ENCODE measurements around the gene LIMCH1. TPM values are rescaled to one million over a fixed set of nuclear protein-coding genes. Genes with fewer than 3 reads are reported as not detected.
A peak's percentile ranks its signal among the peaks of the same experiment; 100 is the strongest.
"Not testable (repeated sequence)": the region's sequence is repeated elsewhere in the genome, so short reads cannot be mapped to it uniquely, and the experiment has no call there.

The LIMCH1 gene
- polyA plus RNA-seq, 1 donor (not counting 4 experiments of a cell fraction or from before 2014, with no cell fraction given) = 1.1 TPM

DNA sequence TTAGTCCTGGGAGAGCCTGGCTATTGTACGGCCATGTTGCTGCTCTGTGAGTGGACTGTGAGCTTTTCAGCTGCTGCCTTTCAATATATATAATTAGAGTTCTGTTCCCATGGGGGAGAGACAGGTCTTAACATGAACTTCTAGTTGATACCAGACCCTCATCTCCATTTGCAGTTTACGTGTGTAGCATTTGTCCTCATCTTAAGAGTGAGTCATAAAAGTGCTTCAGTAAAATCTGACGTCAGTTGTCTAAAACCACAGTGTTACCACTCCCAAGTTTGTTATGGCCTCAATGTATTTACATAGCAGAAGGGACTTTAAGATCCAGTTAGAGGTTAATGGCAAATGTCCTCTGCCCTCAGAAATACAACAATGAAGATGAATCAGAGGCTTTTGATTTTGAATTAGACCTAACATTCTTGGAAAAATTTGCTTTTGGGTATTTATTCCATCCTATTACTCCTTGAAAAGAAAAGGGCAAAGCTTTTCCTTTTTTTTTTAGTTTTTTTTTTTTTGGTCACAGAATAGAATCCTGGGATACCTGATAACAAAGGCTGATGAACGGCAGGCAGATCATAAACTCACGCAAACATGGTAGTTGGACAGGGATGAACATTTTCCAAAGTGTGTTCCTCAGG is 172.0 kb downstream of the LIMCH1 start:
- Histone ChIP-seq H4K20me1 (ENCODE audit: control insufficient read depth, extremely low read depth, insufficient read depth, low read length) (no peaks in the 10 kb centered on the region), H3K4me2 (ENCODE audit: control insufficient read depth, extremely low read depth, insufficient read depth, low read depth, low read length) (peak overlapping the region; percentile 69), H3K9ac (ENCODE audit: control insufficient read depth, extremely low read depth, insufficient read depth, low read length) (no peak overlapping the region), H3K36me3 (ENCODE audit: control insufficient read depth in 2 of 2, extremely low read depth in 1 of 2, insufficient read depth in 2 of 2, low read length in 2 of 2) (no peaks in the 10 kb centered on the region), H3K4me1 (ENCODE audit: control insufficient read depth, extremely low read depth, insufficient read depth, low read length) (peaks cover 20% of the 10 kb centered on the region), H3K9me1 (ENCODE audit: control insufficient read depth, extremely low read depth, insufficient read depth, low read length) (no peaks in the 10 kb centered on the region), H3K79me2 (ENCODE audit: control insufficient read depth, insufficient read depth, low read length) (no peaks in the 10 kb centered on the region), H3K4me3 (ENCODE audit: control insufficient read depth in 2 of 3, extremely low read depth in 1 of 3, insufficient read depth in 2 of 3, low read depth in 1 of 3, low read length in 3 of 3) (peak overlapping the region in 1 of 3 experiments; percentile 19), H3K27me3 (ENCODE audit: control insufficient read depth, extremely low read depth, insufficient read depth, low read length) (no peaks in the 10 kb centered on the region), H2AFZ (ENCODE audit: control insufficient read depth, low read length) (peak overlapping the region; percentile 72), H3K9me3 (ENCODE audit: control insufficient read depth, low read depth, low read length) (no peaks in the 10 kb centered on the region), H3K27ac (ENCODE audit: control insufficient read depth, insufficient read depth, low read length) (peak overlapping the region; percentile 60)
- dilution Hi-C loops (cut with MboI; ENCODE audit: extremely low pct_ligation_motif_present, low sequenced_read_pairs) = no loop called here
- TF ChIP-seq EZH2 (IDR thresholded peaks at IDR 0.05; ENCODE audit: low read length) = no peak
- TF ChIP-seq, protein P1, sequence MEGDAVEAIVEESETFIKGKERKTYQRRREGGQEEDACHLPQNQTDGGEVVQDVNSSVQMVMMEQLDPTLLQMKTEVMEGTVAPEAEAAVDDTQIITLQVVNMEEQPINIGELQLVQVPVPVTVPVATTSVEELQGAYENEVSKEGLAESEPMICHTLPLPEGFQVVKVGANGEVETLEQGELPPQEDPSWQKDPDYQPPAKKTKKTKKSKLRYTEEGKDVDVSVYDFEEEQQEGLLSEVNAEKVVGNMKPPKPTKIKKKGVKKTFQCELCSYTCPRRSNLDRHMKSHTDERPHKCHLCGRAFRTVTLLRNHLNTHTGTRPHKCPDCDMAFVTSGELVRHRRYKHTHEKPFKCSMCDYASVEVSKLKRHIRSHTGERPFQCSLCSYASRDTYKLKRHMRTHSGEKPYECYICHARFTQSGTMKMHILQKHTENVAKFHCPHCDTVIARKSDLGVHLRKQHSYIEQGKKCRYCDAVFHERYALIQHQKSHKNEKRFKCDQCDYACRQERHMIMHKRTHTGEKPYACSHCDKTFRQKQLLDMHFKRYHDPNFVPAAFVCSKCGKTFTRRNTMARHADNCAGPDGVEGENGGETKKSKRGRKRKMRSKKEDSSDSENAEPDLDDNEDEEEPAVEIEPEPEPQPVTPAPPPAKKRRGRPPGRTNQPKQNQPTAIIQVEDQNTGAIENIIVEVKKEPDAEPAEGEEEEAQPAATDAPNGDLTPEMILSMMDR (optimal IDR thresholded peaks at IDR 0.05 in 1 of 3, IDR thresholded peaks at IDR 0.05 in 1 of 3, conservative IDR thresholded peaks at IDR 0.05 in 1 of 3; ENCODE audit: extremely low read depth in 1 of 3, insufficient read depth in 2 of 3, low read length in 3 of 3) = no peak
- FAIRE-seq (peak; percentile 52), DNase-seq (ENCODE audit: low read depth, low spot score) (peak; percentile 63)

DNA sequence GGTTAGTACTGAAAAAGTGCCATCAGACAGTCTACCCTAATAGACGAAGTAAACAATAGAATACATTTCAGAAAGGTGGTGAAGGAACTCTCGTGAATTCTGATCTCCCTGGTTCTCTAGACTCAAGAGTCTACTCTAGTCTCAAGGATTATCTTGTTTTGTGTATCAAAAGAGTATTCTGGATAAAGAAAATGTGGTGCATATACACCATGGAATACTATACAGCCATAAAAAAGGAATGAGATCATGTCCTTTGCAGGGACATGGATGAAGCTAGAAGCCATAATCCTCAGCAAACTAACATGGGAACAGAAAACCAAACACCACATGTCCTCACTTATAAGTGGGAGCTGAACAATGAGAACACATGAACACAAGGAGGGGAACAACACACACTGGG is 173.7 kb downstream of the LIMCH1 start:
- H3K9me3 ChIP-seq (ENCODE audit: control insufficient read depth, low read depth, low read length); H3K27ac ChIP-seq (ENCODE audit: control insufficient read depth, insufficient read depth, low read length); H3K79me2 ChIP-seq (ENCODE audit: control insufficient read depth, insufficient read depth, low read length); H3K4me2 ChIP-seq (ENCODE audit: control insufficient read depth, extremely low read depth, insufficient read depth, low read depth, low read length); H4K20me1 ChIP-seq (ENCODE audit: control insufficient read depth, extremely low read depth, insufficient read depth, low read length); H3K36me3 ChIP-seq (ENCODE audit: control insufficient read depth in 2 of 2, extremely low read depth in 1 of 2, insufficient read depth in 2 of 2, low read length in 2 of 2); H2AFZ ChIP-seq (ENCODE audit: control insufficient read depth, low read length); H3K27me3 ChIP-seq (ENCODE audit: control insufficient read depth, extremely low read depth, insufficient read depth, low read length); H3K4me3 ChIP-seq (ENCODE audit: control insufficient read depth in 2 of 3, extremely low read depth in 1 of 3, insufficient read depth in 2 of 3, low read depth in 1 of 3, low read length in 3 of 3); DNase-seq (ENCODE audit: low read depth, low spot score); H3K9ac ChIP-seq (ENCODE audit: control insufficient read depth, extremely low read depth, insufficient read depth, low read length); dilution Hi-C loops (cut with MboI; ENCODE audit: extremely low pct_ligation_motif_present, low sequenced_read_pairs); H3K9me1 ChIP-seq (ENCODE audit: control insufficient read depth, extremely low read depth, insufficient read depth, low read length); FAIRE-seq: not testable (repeated sequence)
- peaks cover 20% of the 10 kb centered on the region for H3K4me1 ChIP-seq (ENCODE audit: control insufficient read depth, extremely low read depth, insufficient read depth, low read length)

DNA sequence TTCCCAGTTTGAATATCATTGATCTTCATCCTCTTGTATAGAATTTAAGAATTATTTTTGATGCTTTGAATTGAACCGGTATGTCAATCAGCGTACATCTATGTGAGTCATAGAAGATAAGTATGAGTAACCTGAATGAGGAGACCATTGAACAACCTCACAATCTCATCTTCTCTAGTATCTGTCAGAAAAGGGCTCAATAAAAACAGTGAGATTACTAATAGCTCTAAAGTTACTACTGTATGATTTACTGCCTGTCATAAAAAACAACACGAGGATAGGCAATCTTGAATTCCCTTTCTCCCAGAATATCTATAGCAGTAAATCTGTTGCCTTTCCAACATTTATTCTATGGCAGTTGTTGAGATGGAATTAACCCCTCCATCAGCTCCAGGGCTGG is 174.5 kb downstream of the LIMCH1 start:
- no peaks in the 10 kb centered on the region for H3K79me2 ChIP-seq (ENCODE audit: control insufficient read depth, insufficient read depth, low read length)
- no peak overlapping the region for H3K4me2 ChIP-seq (ENCODE audit: control insufficient read depth, extremely low read depth, insufficient read depth, low read depth, low read length)
- no peak for FAIRE-seq
- no peaks in the 10 kb centered on the region for H3K9me1 ChIP-seq (ENCODE audit: control insufficient read depth, extremely low read depth, insufficient read depth, low read length)
- no peak overlapping the region for H3K9ac ChIP-seq (ENCODE audit: control insufficient read depth, extremely low read depth, insufficient read depth, low read length)
- peaks cover 20% of the 10 kb centered on the region for H3K4me1 ChIP-seq (ENCODE audit: control insufficient read depth, extremely low read depth, insufficient read depth, low read length)
- H3K36me3 ChIP-seq (ENCODE audit: control insufficient read depth in 2 of 2, extremely low read depth in 1 of 2, insufficient read depth in 2 of 2, low read length in 2 of 2) = no peaks in the 10 kb centered on the region
- no peaks in the 10 kb centered on the region for H3K9me3 ChIP-seq (ENCODE audit: control insufficient read depth, low read depth, low read length)
- H3K27ac ChIP-seq (ENCODE audit: control insufficient read depth, insufficient read depth, low read length) = no peak overlapping the region
- H3K4me3 ChIP-seq (ENCODE audit: control insufficient read depth in 2 of 3, extremely low read depth in 1 of 3, insufficient read depth in 2 of 3, low read depth in 1 of 3, low read length in 3 of 3) = no peak overlapping the region
- H2AFZ ChIP-seq (ENCODE audit: control insufficient read depth, low read length) = no peak overlapping the region
- TF ChIP-seq, protein P1 (optimal IDR thresholded peaks at IDR 0.05 in 1 of 3, IDR thresholded peaks at IDR 0.05 in 1 of 3, conservative IDR thresholded peaks at IDR 0.05 in 1 of 3; ENCODE audit: extremely low read depth in 1 of 3, insufficient read depth in 2 of 3, low read length in 3 of 3) = no peak
- TF ChIP-seq EZH2 (IDR thresholded peaks at IDR 0.05; ENCODE audit: low read length) = no peak
- no peaks in the 10 kb centered on the region for H3K27me3 ChIP-seq (ENCODE audit: control insufficient read depth, extremely low read depth, insufficient read depth, low read length)
- no peak for DNase-seq (ENCODE audit: low read depth, low spot score)
- no peaks in the 10 kb centered on the region for H4K20me1 ChIP-seq (ENCODE audit: control insufficient read depth, extremely low read depth, insufficient read depth, low read length)
- dilution Hi-C loops (cut with MboI; ENCODE audit: extremely low pct_ligation_motif_present, low sequenced_read_pairs) = no loop called here

Measured in keratinocyte (primary cell).